Cerebellar cortex (tissue), 1 donor: ENCODE data around the gene TMEM169.

Experiments used
- DNase-seq: peaks from one replicate; pipeline ENCODE4 v3.0.0-alpha.2; 2015; ENCODE audit warnings: low spot score

TMEM169 gene

DNA sequence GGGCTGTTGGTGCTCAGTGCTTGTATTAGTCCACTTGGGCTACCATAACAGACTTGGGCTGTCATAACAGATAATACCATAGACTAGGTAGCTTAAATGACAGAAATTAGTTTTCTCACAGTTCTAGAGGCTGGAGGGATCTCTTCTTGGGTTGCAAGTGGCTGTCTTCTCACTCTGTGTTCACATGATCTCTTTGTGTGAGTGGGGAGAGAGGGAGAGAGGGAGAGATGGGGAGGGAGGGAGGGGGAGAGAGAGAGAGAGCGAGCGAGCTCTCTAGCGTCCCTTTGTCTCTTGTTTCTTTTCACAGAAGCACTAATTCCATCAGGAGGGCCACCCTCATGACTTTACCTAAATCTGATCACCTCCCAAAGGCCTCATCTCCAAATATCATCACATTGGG, 23.0 kb downstream of the TMEM169 start:
- DNase-seq: no peak

DNA sequence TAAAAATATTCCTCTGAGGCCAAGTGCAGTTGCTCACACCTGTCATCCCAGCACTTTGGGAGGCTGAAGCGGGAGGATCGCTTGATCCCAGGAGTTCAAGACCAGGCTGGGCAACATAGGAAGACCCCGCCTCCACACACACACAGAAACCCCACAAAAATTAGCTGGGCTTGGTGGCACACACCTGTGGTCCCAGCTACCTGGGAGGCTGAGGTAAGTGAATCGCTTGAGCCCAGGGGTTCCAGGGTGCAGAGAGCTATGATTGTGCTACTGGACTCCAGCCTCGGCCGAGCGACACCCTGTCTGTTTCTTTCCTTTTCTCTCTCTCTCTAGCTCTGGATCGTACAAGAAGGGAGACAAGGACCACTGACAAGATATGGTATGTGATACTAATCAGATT, 25.6 kb downstream of the TMEM169 start:
- DNase-seq: no peak

- DNase-seq: no peak
Observed at GRCh38 chr2:216107760-216108159, 26.0 kb downstream of the TMEM169 start.

DNA sequence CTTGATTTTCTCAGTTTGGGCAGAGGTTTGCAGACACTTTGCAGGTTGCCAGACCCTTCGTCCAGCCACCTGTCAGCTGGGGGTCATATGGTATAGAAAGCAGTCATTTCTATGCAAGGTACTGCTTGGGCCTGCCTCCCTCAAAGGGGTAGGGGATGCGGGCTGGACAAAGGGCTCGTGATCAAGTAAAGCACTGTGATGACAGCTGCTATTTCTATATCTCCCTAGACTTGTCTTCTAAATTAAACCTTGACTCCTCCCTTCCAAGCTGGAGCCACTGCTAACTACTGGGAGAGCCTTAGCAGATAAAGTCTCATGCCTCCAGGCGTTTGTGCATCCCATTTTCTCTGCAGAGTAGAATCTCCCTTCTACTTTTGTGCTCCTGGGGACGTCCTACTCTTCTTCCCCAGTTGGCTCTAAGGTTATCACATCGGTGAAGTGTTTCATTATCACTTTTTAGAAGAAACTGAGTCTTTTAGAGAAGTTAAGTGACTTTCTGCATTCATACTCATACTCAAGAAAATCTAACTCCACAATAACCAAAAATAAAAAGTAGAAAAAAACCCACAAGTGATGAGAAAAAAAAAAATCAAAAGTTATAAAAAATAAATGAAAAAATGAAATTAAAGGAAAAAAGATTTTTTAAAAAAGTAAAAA, 26.7 kb downstream of the TMEM169 start:
- no peak for DNase-seq

DNA sequence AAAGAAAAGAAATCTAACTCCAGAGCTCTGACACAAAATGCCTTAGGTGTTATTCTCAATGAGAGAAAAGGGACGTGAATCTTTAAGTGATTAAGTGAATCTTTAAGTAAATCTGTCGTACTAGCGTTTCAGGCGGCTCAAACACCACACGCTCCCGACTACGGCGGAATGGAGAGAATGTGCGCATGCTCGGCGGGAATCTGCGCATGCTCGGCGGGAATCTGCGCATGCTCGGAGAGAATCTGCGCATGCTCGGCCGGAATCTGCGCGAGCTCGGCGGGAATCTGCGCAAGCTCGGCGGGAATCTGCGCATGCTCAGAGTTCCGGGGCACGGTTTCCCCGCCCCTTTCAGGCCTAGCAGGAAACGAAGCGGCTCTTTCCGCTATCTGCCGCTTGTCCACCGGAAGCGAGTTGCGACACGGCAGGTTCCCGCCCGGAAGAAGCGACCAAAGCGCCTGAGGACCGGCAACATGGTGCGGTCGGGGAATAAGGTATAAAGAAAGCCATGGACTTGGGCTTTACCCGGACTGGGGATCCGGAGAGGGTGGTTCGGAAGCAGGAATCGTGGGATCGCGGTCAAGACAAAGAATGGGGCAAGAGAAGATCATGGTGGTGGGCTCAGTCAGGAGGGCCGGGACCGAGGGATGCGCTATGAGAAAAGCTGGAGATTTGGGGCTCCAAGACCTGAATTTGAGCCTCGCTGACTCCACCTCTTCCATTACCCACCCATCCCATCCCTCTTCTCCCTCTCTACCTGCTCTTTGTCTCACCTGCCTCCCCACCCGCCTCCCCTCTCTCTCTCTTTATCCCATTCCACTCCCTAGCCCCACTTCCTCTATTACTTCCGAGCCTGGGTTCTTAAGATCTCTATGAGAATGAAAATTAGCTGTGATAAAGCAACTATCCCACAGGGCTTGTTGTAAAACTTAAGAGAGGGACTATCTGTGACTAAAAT, 27.5 kb downstream of the TMEM169 start, which contains the start of gene XRCC5:
XRCC5 (plus strand) TSS at position 382 of the 955 bp plus-strand sequence; CDS start at position 471, 89 bp downstream.
- DNase-seq: peak; percentile 93

GRCh38 chr2:216109962-216110614, 28.4 kb downstream of the TMEM169 start:
- peak; percentile 44 for DNase-seq

DNA sequence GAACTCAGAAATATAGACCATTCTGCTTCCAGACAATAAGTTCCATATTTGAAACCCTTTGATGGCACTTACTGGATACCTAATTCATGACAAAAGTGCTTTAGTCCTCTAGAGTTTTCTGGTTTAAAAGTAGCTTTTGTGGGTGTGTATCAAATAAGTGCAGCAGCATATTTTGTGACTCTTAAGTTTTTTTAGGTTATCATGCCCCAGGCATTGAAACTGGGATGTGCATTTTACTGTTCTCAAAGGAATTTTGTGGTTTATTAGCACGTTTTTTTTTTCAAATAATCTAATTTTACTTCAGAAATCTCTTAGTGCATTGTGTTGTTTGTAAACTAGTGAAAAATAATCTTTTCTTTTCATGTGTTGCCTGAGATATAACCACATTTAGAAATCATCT, 28.9 kb downstream of the TMEM169 start:
- DNase-seq: no peak

- DNase-seq: no peak
Observed at GRCh38 chr2:216111122-216111521, 29.4 kb downstream of the TMEM169 start.

DNA sequence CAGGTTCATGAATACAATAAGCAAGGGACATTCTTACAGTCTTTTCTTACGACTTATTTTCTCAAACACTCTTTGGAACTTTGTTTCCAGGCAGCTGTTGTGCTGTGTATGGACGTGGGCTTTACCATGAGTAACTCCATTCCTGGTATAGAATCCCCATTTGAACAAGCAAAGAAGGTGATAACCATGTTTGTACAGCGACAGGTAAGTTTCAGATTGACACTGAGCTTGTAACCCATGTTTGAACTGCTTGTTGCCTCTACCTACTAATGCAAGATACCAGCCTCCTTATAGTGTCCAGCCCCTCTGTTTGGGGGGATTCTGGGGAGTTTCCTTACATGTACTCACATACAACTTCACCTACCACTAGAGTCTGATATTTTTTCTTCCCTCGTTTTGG, 31.2 kb downstream of the TMEM169 start:
- DNase-seq: no peak

- DNase-seq: no peak
Observed at GRCh38 chr2:216113572-216113971, 31.9 kb downstream of the TMEM169 start.

DNA sequence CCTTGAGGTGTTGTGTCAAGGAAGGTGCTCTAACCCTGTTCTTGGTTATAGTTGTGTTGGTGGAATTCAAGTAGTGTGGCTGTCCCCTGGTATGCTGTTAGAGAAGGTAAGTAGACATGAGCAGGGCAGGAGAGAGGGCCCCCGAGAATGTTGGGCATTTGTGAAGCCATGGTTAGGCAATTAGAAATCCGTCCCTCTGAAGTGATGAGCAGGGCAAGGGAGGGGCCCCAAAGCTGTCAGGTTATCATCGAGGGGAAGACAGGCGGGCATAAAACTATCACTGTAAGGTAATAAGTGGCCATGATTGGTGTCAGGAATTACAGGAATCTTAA, 32.6 kb downstream of the TMEM169 start:
- no peak for DNase-seq

- peak; percentile 98 for DNase-seq
Observed at GRCh38 chr2:216114714-216115531, 33.2 kb downstream of the TMEM169 start.

GRCh38 chr2:216116418-216116817, 34.7 kb downstream of the TMEM169 start:
- DNase-seq: no peak

GRCh38 chr2:216117561-216118340, 36.0 kb downstream of the TMEM169 start:
- no peak for DNase-seq

- no peak for DNase-seq
Observed at GRCh38 chr2:216118474-216118873, 36.8 kb downstream of the TMEM169 start.

DNA sequence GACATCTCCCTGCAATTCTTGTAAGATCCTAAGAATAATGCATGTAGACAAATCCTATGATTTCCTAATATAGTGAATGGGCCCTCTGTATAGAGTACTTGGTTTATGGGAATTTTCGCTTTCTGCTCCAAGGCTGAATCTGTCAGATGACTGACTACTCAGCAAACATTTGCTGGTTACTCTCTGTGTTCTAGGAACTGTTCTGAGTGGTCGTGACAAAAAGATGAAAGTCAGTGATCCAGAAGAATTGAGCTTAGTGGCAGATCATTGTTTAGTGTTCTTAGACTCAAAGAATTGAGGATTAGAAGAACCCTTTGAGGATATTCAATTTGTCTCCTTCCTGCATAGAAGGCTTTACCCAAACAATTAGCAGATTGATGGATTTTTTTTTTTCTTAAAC, 37.4 kb downstream of the TMEM169 start:
- DNase-seq: no peak

- DNase-seq: no peak
Observed at GRCh38 chr2:216119986-216120385, 38.3 kb downstream of the TMEM169 start.

GRCh38 chr2:216121255-216121654, 39.5 kb downstream of the TMEM169 start:
- no peak for DNase-seq

DNA sequence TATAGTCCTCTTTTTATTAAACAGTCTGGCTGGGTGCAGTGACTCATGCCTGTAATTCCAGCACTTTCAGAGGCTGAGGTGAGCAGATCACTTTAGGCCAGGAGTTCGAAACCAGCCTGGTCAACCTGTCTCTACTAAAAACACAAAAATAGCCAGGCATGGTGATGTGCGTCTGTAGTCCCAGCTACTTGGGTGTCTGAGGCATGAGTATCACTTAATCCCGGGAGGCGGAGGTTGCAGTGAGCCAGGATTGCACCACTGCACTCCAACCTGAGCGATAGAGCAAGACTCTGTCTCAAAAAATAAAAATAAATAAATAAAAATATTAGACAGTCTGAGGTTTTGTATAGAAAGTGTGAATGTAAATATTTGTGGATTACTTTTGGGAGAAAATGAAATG, 45.2 kb downstream of the TMEM169 start:
- DNase-seq: no peak

- DNase-seq: no peak
Observed at GRCh38 chr2:216130346-216130971, 48.7 kb downstream of the TMEM169 start.
